Neural cell (in vitro differentiated cells): ENCODE results near the gene PLCD1. TPM values are rescaled to one million over a fixed set of nuclear protein-coding genes. Genes with fewer than 3 reads are reported as not detected.

Experiments used
- H2AFZ ChIP-seq: fragments of 200-600, 300-800 bp; sonication (generic), shearing (Covaris generic); 2 replicates; pipeline ENCODE4 v1.6.0; 2014; ENCODE audit warnings: low read depth, mild to moderate bottlenecking, antibody characterized with exemption, low read length, moderate library complexity
- H3F3A ChIP-seq: fragments of 200-600 bp; shearing (Covaris generic); 2 replicates; pipeline ENCODE4 v1.6.1; 2016; ENCODE audit warnings: mild to moderate bottlenecking, moderate library complexity, mixed read lengths, antibody characterized with exemption, low read length; ENCODE audit not compliant: insufficient read depth, poor library complexity, severe bottlenecking
- H3K27ac ChIP-seq: fragments of 200-600, 300-800 bp; sonication (generic), shearing (Covaris generic); 2 replicates; pipeline ENCODE4 v1.5.1; 2014; ENCODE audit warnings: mild to moderate bottlenecking, low read length, moderate library complexity
- H3K27me3 ChIP-seq: fragments of 300-800, 200-600 bp; sonication (generic), shearing (Covaris generic); 2 replicates; pipeline ENCODE4 v1.6.0; 2014; ENCODE audit warnings: mild to moderate bottlenecking, low read depth, low read length, moderate library complexity; ENCODE audit not compliant: insufficient read depth
- H3K36me3 ChIP-seq: fragments of 300-800, 200-600 bp; sonication (generic), shearing (Covaris generic); 2 replicates; pipeline ENCODE4 v1.5.1; 2014; ENCODE audit warnings: mild to moderate bottlenecking, antibody characterized with exemption, low read length, moderate library complexity; ENCODE audit not compliant: insufficient read depth
- H3K4me2 ChIP-seq: fragments of 300-800, 200-600 bp; sonication (generic), shearing (Covaris generic); 2 replicates; pipeline ENCODE4 v1.6.0; 2014; ENCODE audit warnings: mild to moderate bottlenecking, low read length
- H3K4me3 ChIP-seq: fragments of 300-800, 200-600 bp; sonication (generic), shearing (Covaris generic); 2 replicates; pipeline ENCODE4 v1.5.1; 2014; ENCODE audit warnings: mild to moderate bottlenecking, low read length, moderate library complexity
- H3K79me2 ChIP-seq: fragments of 200-600 bp; shearing (Covaris generic); replicated peaks from 2 replicates; pipeline ENCODE4 v1.6.0; 2014; ENCODE audit warnings: mild to moderate bottlenecking, low read length, moderate library complexity; ENCODE audit not compliant: insufficient read depth
- H3K9ac ChIP-seq: fragments of 300-800, 200-600 bp; sonication (generic), shearing (Covaris generic); 2 replicates; pipeline ENCODE4 v1.6.1; 2016; ENCODE audit warnings: mild to moderate bottlenecking, low read length, mixed read lengths
- H3K9me2 ChIP-seq: fragments of 200-600 bp; shearing (Covaris generic); 2 replicates; pipeline ENCODE4 v1.6.1; 2016; ENCODE audit warnings: mild to moderate bottlenecking, low read length, mixed read lengths; ENCODE audit not compliant: insufficient read depth
- H3K9me3 ChIP-seq: fragments of 200-600, 300-800 bp; sonication (generic), shearing (Covaris generic); 2 replicates; pipeline ENCODE4 v1.6.1; 2016; ENCODE audit warnings: mild to moderate bottlenecking, mixed run types, low read length, moderate library complexity, mixed read lengths
- H4K20me1 ChIP-seq: fragments of 200-600 bp; shearing (Covaris generic); 2 replicates; pipeline ENCODE4 v1.6.1; 2016; ENCODE audit warnings: mild to moderate bottlenecking, mixed run types; ENCODE audit not compliant: insufficient read depth
- EP300 ChIP-seq: fragments of 450-650 bp; conservative IDR thresholded peaks from 2 replicates; pipeline ENCODE4 v1.6.1; 2014; ENCODE audit warnings: antibody characterized with exemption, mild to moderate bottlenecking, moderate library complexity; ENCODE audit not compliant: poor library complexity, severe bottlenecking
- EZH2 ChIP-seq: fragments of 200-600, 300-800 bp; shearing (Covaris generic), sonication (generic); IDR thresholded peaks from 2 replicates; pipeline ENCODE4 v1.6.1; 2014; ENCODE audit warnings: antibody characterized with exemption, low read length, borderline replicate concordance, mild to moderate bottlenecking; ENCODE audit not compliant: insufficient read depth, poor library complexity, severe bottlenecking
- MXI1 ChIP-seq: fragments of 450-650 bp; conservative IDR thresholded peaks from 2 replicates; pipeline ENCODE4 v1.6.1; 2014; ENCODE audit warnings: antibody characterized with exemption, mild to moderate bottlenecking; ENCODE audit not compliant: poor library complexity, severe bottlenecking
- POLR2AphosphoS5 ChIP-seq: IDR thresholded peaks from 2 replicates; pipeline ENCODE4 v1.6.1; 2012
- RAD21 ChIP-seq: fragments of 450-650 bp; conservative IDR thresholded peaks from 2 replicates; pipeline ENCODE4 v1.6.1; 2014; ENCODE audit warnings: antibody characterized with exemption, mild to moderate bottlenecking, moderate library complexity
- SMC3 ChIP-seq: fragments of 450-650 bp; conservative IDR thresholded peaks from 2 replicates; pipeline ENCODE4 v1.6.1; 2014; ENCODE audit warnings: antibody characterized with exemption, mild to moderate bottlenecking, moderate library complexity; ENCODE audit not compliant: poor library complexity
- TAF1 ChIP-seq: IDR thresholded peaks from 2 replicates; pipeline ENCODE4 v1.6.1; 2012; ENCODE audit warnings: low read depth
- polyA plus RNA-seq: library from polyadenylated mRNA; depleted of rRNA; stranded (reverse); fragments of >200 nt; gene quantifications from 2 replicates; pipeline ENCODE4 v1.2.3, GENCODE V29; 2014
- TF ChIP-seq, protein P1 (sequence below): fragments of 450-650 bp; IDR thresholded peaks from 2 replicates; pipeline ENCODE4 v1.5.1; 2014; ENCODE audit warnings: antibody characterized with exemption, mild to moderate bottlenecking, moderate library complexity; ENCODE audit not compliant: poor library complexity, severe bottlenecking
- TF ChIP-seq, protein P2 (sequence below): IDR thresholded peaks from 2 replicates; pipeline ENCODE4 v1.6.1; 2012; ENCODE audit warnings: borderline replicate concordance

PLCD1 gene
- polyA plus RNA-seq, 1 donor from 2014 or later, result 4.6 TPM

DNA sequence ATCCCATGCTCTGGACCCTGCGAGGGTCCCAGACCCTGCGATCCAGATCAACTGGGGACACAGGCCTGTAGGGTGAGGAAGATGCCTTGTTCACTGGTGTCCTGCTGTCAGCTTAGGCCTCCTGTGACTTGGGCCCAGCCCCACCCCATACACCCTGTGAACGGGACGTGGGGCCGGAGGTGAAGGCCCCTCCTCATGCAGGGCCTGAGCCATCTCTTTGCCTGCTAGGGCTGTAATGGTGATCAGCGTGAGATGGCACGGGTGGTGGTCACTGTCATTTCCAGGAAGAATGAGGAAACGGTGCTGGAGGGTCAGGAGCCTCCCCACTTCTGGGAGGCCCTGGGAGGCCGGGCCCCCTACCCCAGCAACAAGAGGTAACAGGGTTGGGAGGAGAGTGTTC, 26.5 kb downstream of the PLCD1 start:
- Histone ChIP-seq H3K4me2 (no peak overlapping the region), H3K27ac (no peak overlapping the region), H3K9me3 (no peaks in the 10 kb centered on the region), H4K20me1 (no peaks in the 10 kb centered on the region), H3K36me3 (no peaks in the 10 kb centered on the region), H3F3A (no peaks in the 10 kb centered on the region), H3K27me3 (peaks cover 3% of the 10 kb centered on the region), H3K9ac (no peak overlapping the region), H3K79me2 (no peaks in the 10 kb centered on the region), H3K9me2 (no peaks in the 10 kb centered on the region), H2AFZ (no peak overlapping the region), H3K4me3 (no peak overlapping the region)
- TF ChIP-seq TAF1 (no peak), RAD21 (no peak), POLR2AphosphoS5 (no peak), SMC3 (no peak), MXI1 (no peak), EP300 (no peak), EZH2 (no peak)
- TF ChIP-seq, protein P1, sequence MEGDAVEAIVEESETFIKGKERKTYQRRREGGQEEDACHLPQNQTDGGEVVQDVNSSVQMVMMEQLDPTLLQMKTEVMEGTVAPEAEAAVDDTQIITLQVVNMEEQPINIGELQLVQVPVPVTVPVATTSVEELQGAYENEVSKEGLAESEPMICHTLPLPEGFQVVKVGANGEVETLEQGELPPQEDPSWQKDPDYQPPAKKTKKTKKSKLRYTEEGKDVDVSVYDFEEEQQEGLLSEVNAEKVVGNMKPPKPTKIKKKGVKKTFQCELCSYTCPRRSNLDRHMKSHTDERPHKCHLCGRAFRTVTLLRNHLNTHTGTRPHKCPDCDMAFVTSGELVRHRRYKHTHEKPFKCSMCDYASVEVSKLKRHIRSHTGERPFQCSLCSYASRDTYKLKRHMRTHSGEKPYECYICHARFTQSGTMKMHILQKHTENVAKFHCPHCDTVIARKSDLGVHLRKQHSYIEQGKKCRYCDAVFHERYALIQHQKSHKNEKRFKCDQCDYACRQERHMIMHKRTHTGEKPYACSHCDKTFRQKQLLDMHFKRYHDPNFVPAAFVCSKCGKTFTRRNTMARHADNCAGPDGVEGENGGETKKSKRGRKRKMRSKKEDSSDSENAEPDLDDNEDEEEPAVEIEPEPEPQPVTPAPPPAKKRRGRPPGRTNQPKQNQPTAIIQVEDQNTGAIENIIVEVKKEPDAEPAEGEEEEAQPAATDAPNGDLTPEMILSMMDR, result no peak
- TF ChIP-seq, protein P2, sequence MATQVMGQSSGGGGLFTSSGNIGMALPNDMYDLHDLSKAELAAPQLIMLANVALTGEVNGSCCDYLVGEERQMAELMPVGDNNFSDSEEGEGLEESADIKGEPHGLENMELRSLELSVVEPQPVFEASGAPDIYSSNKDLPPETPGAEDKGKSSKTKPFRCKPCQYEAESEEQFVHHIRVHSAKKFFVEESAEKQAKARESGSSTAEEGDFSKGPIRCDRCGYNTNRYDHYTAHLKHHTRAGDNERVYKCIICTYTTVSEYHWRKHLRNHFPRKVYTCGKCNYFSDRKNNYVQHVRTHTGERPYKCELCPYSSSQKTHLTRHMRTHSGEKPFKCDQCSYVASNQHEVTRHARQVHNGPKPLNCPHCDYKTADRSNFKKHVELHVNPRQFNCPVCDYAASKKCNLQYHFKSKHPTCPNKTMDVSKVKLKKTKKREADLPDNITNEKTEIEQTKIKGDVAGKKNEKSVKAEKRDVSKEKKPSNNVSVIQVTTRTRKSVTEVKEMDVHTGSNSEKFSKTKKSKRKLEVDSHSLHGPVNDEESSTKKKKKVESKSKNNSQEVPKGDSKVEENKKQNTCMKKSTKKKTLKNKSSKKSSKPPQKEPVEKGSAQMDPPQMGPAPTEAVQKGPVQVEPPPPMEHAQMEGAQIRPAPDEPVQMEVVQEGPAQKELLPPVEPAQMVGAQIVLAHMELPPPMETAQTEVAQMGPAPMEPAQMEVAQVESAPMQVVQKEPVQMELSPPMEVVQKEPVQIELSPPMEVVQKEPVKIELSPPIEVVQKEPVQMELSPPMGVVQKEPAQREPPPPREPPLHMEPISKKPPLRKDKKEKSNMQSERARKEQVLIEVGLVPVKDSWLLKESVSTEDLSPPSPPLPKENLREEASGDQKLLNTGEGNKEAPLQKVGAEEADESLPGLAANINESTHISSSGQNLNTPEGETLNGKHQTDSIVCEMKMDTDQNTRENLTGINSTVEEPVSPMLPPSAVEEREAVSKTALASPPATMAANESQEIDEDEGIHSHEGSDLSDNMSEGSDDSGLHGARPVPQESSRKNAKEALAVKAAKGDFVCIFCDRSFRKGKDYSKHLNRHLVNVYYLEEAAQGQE, result no peak

DNA sequence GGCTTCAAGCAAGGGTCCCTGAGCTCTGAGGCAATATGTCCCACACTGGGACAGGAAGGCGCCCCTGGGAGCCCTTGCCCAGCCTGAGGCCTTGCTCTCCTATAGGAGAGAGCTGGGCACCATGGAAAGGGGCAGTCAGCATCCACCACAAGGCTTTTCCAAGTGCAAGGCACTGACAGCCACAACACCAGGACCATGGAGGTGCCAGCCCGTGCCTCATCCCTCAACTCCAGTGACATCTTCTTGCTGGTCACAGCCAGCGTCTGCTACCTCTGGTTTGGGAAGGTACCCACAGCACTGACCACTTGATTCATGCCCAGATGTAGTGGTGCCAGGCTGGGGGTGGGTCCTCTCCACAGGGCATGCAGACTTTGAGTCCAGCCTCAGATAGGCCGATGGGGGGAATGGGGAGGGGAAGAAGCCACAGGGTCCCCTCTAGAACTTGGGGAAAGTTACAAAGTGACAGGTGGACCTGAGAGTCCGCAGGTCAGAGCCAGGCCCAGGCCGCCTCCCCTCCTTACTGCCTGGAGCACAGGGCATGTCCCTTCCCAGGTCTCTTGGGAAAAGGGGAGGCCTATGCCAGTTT, 27.1 kb downstream of the PLCD1 start:
- Histone ChIP-seq H3K27ac (no peak overlapping the region), H3K4me2 (no peak overlapping the region), H3K9me2 (no peaks in the 10 kb centered on the region), H3K9me3 (no peaks in the 10 kb centered on the region), H3K79me2 (no peaks in the 10 kb centered on the region), H3K36me3 (no peaks in the 10 kb centered on the region), H4K20me1 (no peaks in the 10 kb centered on the region), H3K27me3 (peaks cover 3% of the 10 kb centered on the region), H3K9ac (no peak overlapping the region), H3F3A (no peaks in the 10 kb centered on the region), H2AFZ (no peak overlapping the region), H3K4me3 (no peak overlapping the region)
- TF ChIP-seq EP300 (no peak), RAD21 (no peak), SMC3 (no peak), POLR2AphosphoS5 (no peak), TAF1 (no peak)
- TF ChIP-seq, protein P2, result no peak
- TF ChIP-seq, protein P1, result no peak
